NT2/D1 (cell line): ENCODE measurements around the gene WDR5.

Experiments
- YY1 ChIP-seq: IDR thresholded peaks from 2 replicates; pipeline ENCODE4 v1.6.1; 2011; ENCODE audit not compliant: insufficient read length, insufficient read depth
- ZNF274 ChIP-seq: IDR thresholded peaks from 2 replicates; pipeline ENCODE4 v1.6.1; 2011; ENCODE audit warnings: mild to moderate bottlenecking, low read depth, low read length

DNA sequence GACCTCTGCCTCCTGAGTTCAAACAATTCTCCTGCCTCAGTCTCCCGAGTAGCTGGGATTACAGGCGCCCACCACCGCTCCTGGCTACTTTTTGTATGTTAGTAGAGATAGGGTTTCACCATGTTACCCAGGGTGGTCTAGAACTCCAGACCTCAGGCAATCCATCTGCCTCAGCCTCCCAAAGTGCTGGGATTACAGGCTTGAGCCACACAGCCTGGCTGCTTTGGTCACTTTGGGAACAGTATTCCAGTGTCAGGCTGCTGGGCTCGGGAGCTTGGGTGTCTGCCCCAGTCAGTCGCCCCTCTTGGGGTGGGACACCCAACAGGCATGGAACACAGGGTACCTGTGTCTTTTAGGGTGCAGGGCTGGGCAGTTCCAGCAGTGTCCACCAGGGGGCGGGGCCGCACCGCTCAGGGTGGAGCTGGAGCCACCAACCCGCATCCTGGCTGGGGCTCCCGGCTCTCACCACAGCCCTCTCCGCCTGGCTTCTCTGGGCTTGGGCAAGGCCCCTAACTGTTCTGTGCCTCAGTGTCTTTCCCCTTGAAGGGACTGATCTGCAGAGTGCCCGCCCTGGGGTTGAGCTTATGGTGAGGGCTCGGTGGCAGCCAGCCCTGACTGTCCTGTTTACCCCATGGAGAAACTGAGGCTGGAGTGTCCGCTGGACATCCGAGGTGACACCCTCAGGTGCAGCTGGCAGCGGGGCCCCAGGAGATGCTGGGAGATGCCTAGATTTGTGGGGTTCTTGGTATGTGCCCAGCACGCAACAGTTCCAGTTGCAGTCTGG is 34.8 kb downstream of the WDR5 start:
- TF ChIP-seq YY1 = no peak
- TF ChIP-seq ZNF274 = no peak
